H9 (cell line): Measurements from ENCODE around the gene RNU1-3. TPM values are rescaled to one million over a fixed set of nuclear protein-coding genes. Genes with fewer than 3 reads are reported as not detected.
A peak's percentile ranks its signal among the peaks of the same experiment; 100 is the strongest.

ENCODE experiments used
- DNase-seq: peaks from one replicate; pipeline ENCODE4 v3.0.0-alpha.2; 2017
- H2AFZ ChIP-seq: one replicate; pipeline ENCODE4 v1.6.1; 2013; ENCODE audit warnings: mild to moderate bottlenecking, low read length, control low read depth, moderate library complexity
- H2AK5ac ChIP-seq: 2 replicates; pipeline ENCODE4 v1.6.1; 2013; ENCODE audit warnings: low read length, control low read depth, mixed read lengths; ENCODE audit not compliant: insufficient read length
- H2BK120ac ChIP-seq: one replicate; pipeline ENCODE4 v1.6.1; 2013; ENCODE audit warnings: low read depth, mild to moderate bottlenecking, low read length, control low read depth, inconsistent platforms; ENCODE audit not compliant: poor library complexity, severe bottlenecking
- H2BK12ac ChIP-seq: 2 replicates; pipeline ENCODE4 v1.6.1; 2013; ENCODE audit warnings: low read length, control low read depth, mixed read lengths, low read depth; ENCODE audit not compliant: insufficient read length
- H2BK15ac ChIP-seq: 2 replicates; pipeline ENCODE4 v1.6.1; 2013; ENCODE audit warnings: low read depth, low read length, control low read depth
- H2BK20ac ChIP-seq: one replicate; pipeline ENCODE4 v1.6.1; 2013; ENCODE audit warnings: low read depth, mild to moderate bottlenecking, low read length, control low read depth, inconsistent platforms; ENCODE audit not compliant: poor library complexity, severe bottlenecking
- H2BK5ac ChIP-seq: 2 replicates; pipeline ENCODE4 v1.6.1; 2013; ENCODE audit warnings: low read length, control low read depth, mixed read lengths; ENCODE audit not compliant: insufficient read length
- H3K14ac ChIP-seq: 2 replicates; pipeline ENCODE4 v1.6.1; 2013; ENCODE audit warnings: low read length, control low read depth; ENCODE audit not compliant: insufficient read depth
- H3K18ac ChIP-seq: 2 replicates; pipeline ENCODE4 v1.6.1; 2013; ENCODE audit warnings: low read depth, mild to moderate bottlenecking, mixed read lengths, low read length, control low read depth; ENCODE audit not compliant: insufficient read length
- H3K23ac ChIP-seq: 2 replicates; pipeline ENCODE4 v1.6.1; 2013; ENCODE audit warnings: low read length, control low read depth, mixed read lengths, low read depth; ENCODE audit not compliant: insufficient read length
- H3K23me2 ChIP-seq: 2 replicates; pipeline ENCODE4 v1.6.1; 2013; ENCODE audit warnings: low read depth, mild to moderate bottlenecking, mixed read lengths, low read length, control low read depth; ENCODE audit not compliant: insufficient read length, poor library complexity, severe bottlenecking
- H3K27ac ChIP-seq: 2 replicates; pipeline ENCODE4 v1.5.1; 2013; ENCODE audit warnings: low read length, control low read depth, mixed read lengths, low read depth; ENCODE audit not compliant: insufficient read length
- H3K27me3 ChIP-seq: 2 replicates; pipeline ENCODE4 v1.6.1; 2013; ENCODE audit warnings: low read length, control low read depth, inconsistent platforms; ENCODE audit not compliant: insufficient read depth
- H3K4ac ChIP-seq: 2 replicates; pipeline ENCODE4 v1.6.1; 2013; ENCODE audit warnings: low read depth, mild to moderate bottlenecking, control low read depth, inconsistent platforms, low read length, moderate library complexity
- H3K4me1 ChIP-seq: 2 replicates; pipeline ENCODE4 v1.6.1; 2013; ENCODE audit warnings: low read length, control low read depth, inconsistent platforms; ENCODE audit not compliant: insufficient read depth
- H3K4me2 ChIP-seq: 2 replicates; pipeline ENCODE4 v1.6.1; 2013; ENCODE audit warnings: low read length, control low read depth, mixed read lengths; ENCODE audit not compliant: insufficient read length, insufficient read depth
- H3K56ac ChIP-seq: 2 replicates; pipeline ENCODE4 v1.6.1; 2013; ENCODE audit warnings: low read depth, mild to moderate bottlenecking, mixed read lengths, low read length, control low read depth; ENCODE audit not compliant: insufficient read length
- H3K79me1 ChIP-seq: 2 replicates; pipeline ENCODE4 v1.6.1; 2013; ENCODE audit warnings: low read depth, mild to moderate bottlenecking, moderate library complexity, low read length, control low read depth, inconsistent platforms; ENCODE audit not compliant: insufficient read depth, poor library complexity, severe bottlenecking
- H3K79me2 ChIP-seq: 2 replicates; pipeline ENCODE4 v1.6.1; 2013; ENCODE audit warnings: low read length, control low read depth, inconsistent platforms; ENCODE audit not compliant: insufficient read depth
- H3K9ac ChIP-seq: 2 replicates; pipeline ENCODE4 v1.6.1; 2013; ENCODE audit warnings: low read length, control low read depth, mixed read lengths; ENCODE audit not compliant: insufficient read length; ENCODE audit errors: extremely low read depth
- H3K9me3 ChIP-seq: one replicate; pipeline ENCODE4 v1.6.1; 2013; ENCODE audit warnings: low read depth, low read length, inconsistent platforms; ENCODE audit not compliant: control insufficient read depth
- H3T11ph ChIP-seq: one replicate; pipeline ENCODE4 v1.6.1; 2013; ENCODE audit warnings: mild to moderate bottlenecking, low read length, control low read depth, inconsistent platforms
- H4K20me1 ChIP-seq: one replicate; pipeline ENCODE4 v1.6.1; 2013; ENCODE audit not compliant: control insufficient read depth, insufficient read length, insufficient read depth
- H4K5ac ChIP-seq: 2 replicates; pipeline ENCODE4 v1.6.1; 2013; ENCODE audit warnings: low read depth, mild to moderate bottlenecking, mixed read lengths, low read length, control low read depth; ENCODE audit not compliant: insufficient read length
- H4K8ac ChIP-seq: replicated peaks from 2 replicates; pipeline ENCODE4 v1.6.1; 2013; ENCODE audit warnings: low read length, control low read depth, mixed read lengths, low read depth; ENCODE audit not compliant: insufficient read length
- H4K91ac ChIP-seq: 2 replicates; pipeline ENCODE4 v1.6.1; 2013; ENCODE audit warnings: low read depth, mild to moderate bottlenecking, moderate library complexity, mixed read lengths, low read length, control low read depth; ENCODE audit not compliant: insufficient read length
- H3K27ac Mint-ChIP-seq, 3 experiments: 2 replicates in 2 of 3; 3 replicates in 1 of 3; pipeline ENCODE4 v1.8.0; 2020 to 2021; ENCODE audit warnings: mixed read lengths in 3 of 3, mild to moderate bottlenecking in 1 of 3, moderate library complexity in 1 of 3
- H3K27me3 Mint-ChIP-seq: 2 replicates; pipeline ENCODE4 v1.8.0; 2021; ENCODE audit warnings: low read depth, mild to moderate bottlenecking, moderate library complexity, mixed read lengths
- H3K36me3 Mint-ChIP-seq, 3 experiments: 2 replicates in 2 of 3; 3 replicates in 1 of 3; pipeline ENCODE4 v1.8.0; 2020 to 2021; ENCODE audit warnings: low read depth in 3 of 3, mixed read lengths in 3 of 3; ENCODE audit not compliant: insufficient read depth in 1 of 3
- H3K4me1 Mint-ChIP-seq, 2 experiments: 2 replicates each; pipeline ENCODE4 v1.8.0; 2020; ENCODE audit warnings: mixed read lengths in 2 of 2
- H3K4me3 Mint-ChIP-seq, 2 experiments: 2 replicates in 1 of 2; 3 replicates in 1 of 2; pipeline ENCODE4 v1.8.0; 2020 to 2021; ENCODE audit warnings: mild to moderate bottlenecking in 2 of 2, mixed read lengths in 2 of 2, moderate library complexity in 1 of 2
- H3K9me3 Mint-ChIP-seq, 2 experiments: 2 replicates in 1 of 2; 3 replicates in 1 of 2; pipeline ENCODE4 v1.8.0; 2020; ENCODE audit warnings: mild to moderate bottlenecking in 2 of 2, mixed read lengths in 2 of 2, moderate library complexity in 1 of 2
- CTCF ChIP-seq: fragments of 200-600 bp; sonication (generic); conservative IDR thresholded peaks from 3 replicates; pipeline ENCODE4 v1.8.0; 2021; ENCODE audit warnings: antibody characterized with exemption, mild to moderate bottlenecking
- WGBS: extraction: QIAGEN DNeasy Blood & Tissue Kit; methylation state at CpG from one replicate; pipeline ENCODE4 v1.1.7; 2013; ENCODE audit warnings: missing lambda C conversion rate, low lambda C conversion rate, mixed read lengths; ENCODE audit not compliant: insufficient read length; ENCODE audit errors: extremely low coverage; 5-methylcytosine and 5-hydroxymethylcytosine counted together
- total RNA-seq: library from RNA; stranded (reverse); gene quantifications from 2 replicates; pipeline ENCODE4 v1.2.1, GENCODE V29; 2021

The RNU1-3 gene
- total RNA-seq, 1 experiment from 2014 or later = 2,051 TPM

- Histone ChIP-seq H3K79me2 (no peaks in the 10 kb centered on the region), H3K14ac (no peak overlapping the region), H2BK15ac (no peak overlapping the region), H3K23ac (no peak overlapping the region), H4K20me1 (no peaks in the 10 kb centered on the region), H4K8ac (no peak overlapping the region), H2BK20ac (no peak overlapping the region), H3K4me1 (no peaks in the 10 kb centered on the region), H3K4me2 (no peak overlapping the region), H2AK5ac (no peak overlapping the region), H3K4ac (no peak overlapping the region), H2BK120ac (no peak overlapping the region), H3K9me3 (no peaks in the 10 kb centered on the region), H2BK12ac (no peak overlapping the region), H3K27ac (no peak overlapping the region), H3K9ac (no peak overlapping the region), H2AFZ (no peak overlapping the region), H3K56ac (no peak overlapping the region), H4K5ac (no peak overlapping the region), H3T11ph (no peak overlapping the region), H3K27me3 (peaks cover 6% of the 10 kb centered on the region; the same call in 1 of the 2 replicates), H3K23me2 (peaks cover 15% of the 10 kb centered on the region), H3K18ac (no peak overlapping the region), H2BK5ac (no peak overlapping the region), H4K91ac (no peak overlapping the region), H3K79me1 (no peaks in the 10 kb centered on the region)
- Mint-ChIP-seq H3K9me3 (no peaks in the 10 kb centered on the region), H3K4me3 (no peak overlapping the region), H3K36me3 (no peaks in the 10 kb centered on the region), H3K4me1 (no peaks in the 10 kb centered on the region), H3K27me3 (no peaks in the 10 kb centered on the region), H3K27ac (no peak overlapping the region)
- no peak for TF ChIP-seq CTCF
- DNase-seq = peak; percentile 48
- 100% methylated on average over 2 of the region's 20 CpGs for WGBS
These were observed 49.6 kb downstream of the RNU1-3 start for GRCh38 chr1:16617114-16617631.

Other genes with a start within 250 kb of the RNU1-3 start
- gene SPATA21, start 229.5 kb downstream of the RNU1-3 start, total RNA-seq = 0.07 TPM in 1 of 2 replicates, not detected in the other
- gene NECAP2, start 226.2 kb downstream of the RNU1-3 start, total RNA-seq = 31.7 and 33.2 TPM in 2 replicates
- 1,874 and 2,051 TPM in 2 replicates for gene RNU1-1, start 152.7 kb downstream of the RNU1-3 start, total RNA-seq
- 27.7 and 29.3 TPM in 2 replicates for gene NBPF1, start 53.4 kb downstream of the RNU1-3 start, total RNA-seq
- 1,874 and 2,051 TPM in 2 replicates for gene RNU1-4, start 73.6 kb upstream of the RNU1-3 start, total RNA-seq
- gene RNU1-2, start 229.0 kb upstream of the RNU1-3 start, total RNA-seq = 1,874 and 2,051 TPM in 2 replicates